IPS-18a (cell line): ENCODE data around the gene EPHA1.
A peak's percentile ranks its signal among the peaks of the same experiment; 100 is the strongest.

Source experiments
- H3K27ac ChIP-seq: one replicate; pipeline ENCODE4 v1.5.1; 2013; ENCODE audit warnings: low read length
- H3K27me3 ChIP-seq: one replicate; pipeline ENCODE4 v1.6.1; 2013; ENCODE audit warnings: mild to moderate bottlenecking, low read length; ENCODE audit not compliant: control insufficient read depth, insufficient read depth
- H3K36me3 ChIP-seq: one replicate; pipeline ENCODE4 v1.6.1; 2013; ENCODE audit warnings: low read depth, low read length; ENCODE audit not compliant: control insufficient read depth
- H3K4me1 ChIP-seq: one replicate; pipeline ENCODE4 v1.6.1; 2013; ENCODE audit warnings: low read depth, low read length; ENCODE audit not compliant: control insufficient read depth
- H3K4me3 ChIP-seq: one replicate; pipeline ENCODE4 v1.5.1; 2013; ENCODE audit warnings: low read length
- H3K9ac ChIP-seq: one replicate; pipeline ENCODE4 v1.6.1; 2013; ENCODE audit warnings: mild to moderate bottlenecking, low read length, moderate library complexity
- H3K9me3 ChIP-seq: one replicate; pipeline ENCODE4 v1.6.1; 2013; ENCODE audit warnings: low read depth, low read length; ENCODE audit not compliant: control insufficient read depth

EPHA1 gene

DNA sequence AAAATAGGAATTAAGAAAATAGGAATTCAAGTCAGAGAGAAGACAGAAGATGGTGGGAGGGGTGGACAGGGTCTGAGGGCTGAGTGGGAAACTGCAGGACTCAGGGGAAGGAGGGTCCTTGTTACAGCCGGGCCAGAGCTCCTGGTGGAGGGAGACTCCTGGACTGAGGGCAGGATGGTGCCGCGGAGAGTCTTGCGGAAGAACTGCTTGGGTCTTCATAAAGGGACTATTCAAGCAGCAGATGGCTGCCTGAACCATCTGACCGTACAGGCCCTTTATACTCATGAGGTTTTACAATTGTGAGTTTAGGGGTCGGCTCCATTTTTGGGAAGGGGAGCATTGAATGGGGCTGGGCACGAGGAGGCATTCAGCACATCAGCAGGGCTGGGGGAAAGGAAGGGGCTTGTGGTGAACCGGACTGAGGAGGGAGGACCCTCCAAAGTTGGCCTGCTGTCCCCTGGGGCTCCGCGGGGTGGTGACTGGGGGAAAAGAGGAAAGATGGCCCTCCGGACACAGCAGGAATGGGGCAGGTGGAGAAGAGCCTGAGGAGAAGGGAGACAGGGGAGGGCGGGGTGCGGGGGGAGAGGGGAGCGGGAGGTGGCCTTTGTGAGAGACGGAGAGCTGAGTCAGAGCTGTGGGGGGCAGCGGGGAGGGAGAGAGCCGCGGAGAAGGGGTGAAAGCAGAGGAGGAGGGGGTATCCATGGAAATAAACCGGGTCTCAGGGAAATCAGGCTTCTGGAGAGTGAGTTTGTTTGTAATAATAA is 47.7 kb downstream of the EPHA1 start:
- Histone ChIP-seq H3K36me3 (peaks cover 18% of the 10 kb centered on the region), H3K4me1 (peaks cover 13% of the 10 kb centered on the region), H3K27me3 (peaks cover 18% of the 10 kb centered on the region), H3K27ac (no peak overlapping the region), H3K4me3 (peak overlapping the region; percentile 68), H3K9ac (no peak overlapping the region), H3K9me3 (no peaks in the 10 kb centered on the region)

DNA sequence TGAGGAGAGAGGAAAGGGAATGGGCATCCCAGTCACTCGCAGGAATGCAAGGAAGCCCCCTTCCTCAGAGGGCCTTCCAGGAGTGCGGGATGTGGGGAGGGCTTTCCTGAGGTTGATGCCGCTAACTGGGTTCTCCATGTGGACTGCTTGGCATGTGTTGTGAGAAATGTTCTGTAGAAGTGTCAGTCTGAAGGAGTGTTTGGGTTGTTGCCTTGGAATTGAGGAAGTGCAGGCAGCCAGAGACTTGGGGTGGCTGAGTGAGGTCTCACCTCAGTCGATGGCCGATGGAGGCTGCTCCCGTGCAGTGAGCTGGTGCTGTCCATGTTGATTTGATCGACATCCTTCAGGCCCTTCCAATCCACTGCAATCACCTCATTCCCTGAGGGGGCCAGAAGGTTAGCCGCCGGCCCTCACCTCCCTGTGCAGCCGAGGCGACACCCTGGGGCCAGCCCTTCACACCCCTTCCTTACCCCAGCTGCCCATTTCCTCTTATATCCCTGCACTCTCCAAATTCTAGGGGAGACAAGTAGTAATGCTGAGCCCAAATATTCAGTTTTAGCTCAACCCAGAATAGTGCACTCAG is 48.8 kb downstream of the EPHA1 start:
- Histone ChIP-seq H3K9ac (no peak overlapping the region), H3K27ac (no peak overlapping the region), H3K27me3 (peaks cover 18% of the 10 kb centered on the region), H3K4me3 (no peak overlapping the region), H3K9me3 (no peaks in the 10 kb centered on the region), H3K4me1 (peaks cover 13% of the 10 kb centered on the region), H3K36me3 (peaks cover 18% of the 10 kb centered on the region)

DNA sequence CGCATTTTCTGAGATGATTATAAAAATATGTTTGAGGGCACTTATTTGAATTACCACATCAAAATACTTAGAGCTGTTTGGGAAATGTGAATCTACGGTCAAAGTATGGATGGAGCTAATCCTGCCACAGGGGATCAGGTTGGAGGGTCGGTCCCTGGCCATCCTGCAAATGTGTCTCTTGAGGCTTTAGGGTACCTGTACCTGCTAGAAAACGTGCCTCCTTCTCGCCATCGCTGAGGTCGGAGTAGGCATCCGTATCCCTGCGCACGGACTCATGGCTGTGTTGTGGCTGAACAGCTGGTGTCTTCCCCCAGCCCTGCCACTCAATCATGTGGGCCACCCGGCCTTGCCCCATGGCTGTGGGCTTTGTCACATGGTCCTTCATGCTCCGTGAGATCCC is 50.0 kb downstream of the EPHA1 start:
- H3K9me3 ChIP-seq, result no peaks in the 10 kb centered on the region
- no peak overlapping the region for H3K27ac ChIP-seq
- peaks cover 13% of the 10 kb centered on the region for H3K4me1 ChIP-seq
- no peak overlapping the region for H3K9ac ChIP-seq
- H3K36me3 ChIP-seq, result peaks cover 18% of the 10 kb centered on the region
- H3K4me3 ChIP-seq, result no peak overlapping the region
- H3K27me3 ChIP-seq, result peaks cover 8% of the 10 kb centered on the region

DNA sequence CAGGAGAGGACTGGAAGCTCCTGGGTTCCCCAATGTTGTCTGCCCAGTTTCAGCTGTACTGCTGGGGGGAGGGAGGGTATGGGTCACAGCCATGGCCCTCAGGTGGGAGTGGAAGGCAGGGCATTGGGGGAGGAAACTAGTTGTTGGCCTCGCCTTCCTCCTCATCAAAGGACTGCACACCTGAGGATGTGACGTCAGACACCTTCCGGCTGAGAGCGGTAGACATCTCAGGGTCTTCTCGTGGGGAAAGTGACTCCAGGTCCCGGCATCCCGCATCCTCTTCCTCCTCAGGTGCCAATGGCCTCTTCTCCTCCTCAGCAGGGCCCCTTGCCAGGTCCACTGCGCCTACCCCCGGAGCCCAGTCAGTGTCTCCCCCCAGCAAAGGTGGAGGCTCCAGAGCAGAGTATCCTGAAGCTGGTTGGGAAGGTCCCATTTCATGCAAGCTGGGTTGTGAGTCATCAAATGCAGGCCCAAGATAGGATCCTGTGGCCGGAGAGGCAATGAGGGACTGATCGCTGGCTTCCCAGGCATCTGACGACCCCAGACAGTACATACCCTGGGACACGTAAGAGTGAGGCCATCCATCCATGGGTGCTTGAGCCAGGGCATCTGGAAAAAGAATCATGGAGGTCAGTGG is 52.1 kb downstream of the EPHA1 start:
- Histone ChIP-seq H3K9me3 (no peaks in the 10 kb centered on the region), H3K4me3 (no peak overlapping the region), H3K4me1 (peaks cover 12% of the 10 kb centered on the region), H3K9ac (no peak overlapping the region), H3K36me3 (peaks cover 18% of the 10 kb centered on the region), H3K27ac (no peak overlapping the region), H3K27me3 (no peaks in the 10 kb centered on the region)

DNA sequence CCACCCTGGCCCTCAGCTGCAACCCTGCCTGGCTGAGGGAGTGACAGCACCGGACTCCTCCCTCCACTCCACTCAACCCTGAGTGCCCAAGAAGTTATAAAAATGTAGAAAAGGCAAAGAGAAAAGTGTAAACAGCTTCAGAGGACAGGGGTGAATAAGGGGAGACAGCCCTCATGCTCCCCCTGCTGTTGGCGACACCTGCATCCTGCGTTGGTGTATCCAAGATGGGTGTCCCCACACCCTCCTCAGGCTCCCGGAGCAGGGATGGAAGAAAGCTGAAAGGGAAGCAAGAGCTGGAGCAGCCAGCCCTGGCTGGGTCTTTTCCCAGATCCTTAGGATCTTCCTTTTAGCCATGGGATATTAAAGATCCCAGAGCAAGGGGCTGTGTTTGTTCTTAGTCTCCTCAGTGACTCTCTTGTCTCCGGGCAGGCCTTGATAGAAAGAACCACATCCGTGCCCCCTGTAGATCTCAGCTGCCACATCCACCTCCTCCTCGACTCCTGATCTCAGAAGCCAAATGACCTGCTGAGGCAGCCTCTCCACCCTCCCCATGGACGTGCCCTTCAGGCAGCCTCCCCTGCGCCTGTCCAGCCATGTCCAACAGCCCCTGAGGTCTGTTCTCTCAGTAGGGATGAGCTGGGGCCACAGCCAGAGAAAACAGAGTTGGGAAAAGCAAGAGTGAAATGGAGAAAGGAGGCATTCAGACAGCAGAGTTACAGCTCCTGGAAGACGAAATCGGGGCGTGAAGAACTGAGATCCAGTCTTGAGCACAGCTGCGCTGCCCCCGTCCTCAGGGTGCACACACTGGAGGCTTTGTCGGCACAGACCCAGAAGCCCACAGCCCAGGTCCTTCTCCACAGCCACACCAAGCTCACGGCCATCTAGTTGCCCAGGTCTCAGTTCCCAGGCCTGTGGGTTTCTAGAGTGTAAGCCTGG is 52.9 kb downstream of the EPHA1 start:
- Histone ChIP-seq H3K4me1 (peaks cover 9% of the 10 kb centered on the region), H3K9ac (no peak overlapping the region), H3K4me3 (no peak overlapping the region), H3K27ac (no peak overlapping the region), H3K27me3 (no peaks in the 10 kb centered on the region), H3K36me3 (peaks cover 18% of the 10 kb centered on the region), H3K9me3 (no peaks in the 10 kb centered on the region)

DNA sequence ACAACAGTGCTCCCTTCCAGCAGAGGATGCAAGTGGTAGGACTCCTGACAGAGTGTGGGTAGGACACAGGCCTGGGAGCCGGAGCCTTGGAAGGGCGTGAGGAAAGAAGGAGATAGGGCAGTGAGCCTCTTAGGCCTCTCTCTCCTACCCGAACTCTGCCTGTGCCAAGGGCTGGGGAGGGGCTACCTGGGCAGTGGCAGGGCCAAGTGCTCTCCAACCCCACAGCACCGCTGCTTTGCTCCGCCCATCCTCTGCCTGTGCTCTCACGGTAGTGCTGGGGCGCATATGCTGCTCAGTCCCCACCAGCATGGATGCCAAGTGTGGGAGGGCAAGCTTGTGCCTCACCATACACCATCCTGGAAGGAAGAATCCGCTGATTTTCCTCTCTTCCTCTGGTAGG is 53.7 kb downstream of the EPHA1 start:
- H3K27me3 ChIP-seq, result no peaks in the 10 kb centered on the region
- H3K27ac ChIP-seq, result no peak overlapping the region
- H3K9me3 ChIP-seq, result no peaks in the 10 kb centered on the region
- H3K4me1 ChIP-seq, result peaks cover 4% of the 10 kb centered on the region
- H3K4me3 ChIP-seq, result no peak overlapping the region
- peaks cover 18% of the 10 kb centered on the region for H3K36me3 ChIP-seq
- H3K9ac ChIP-seq, result no peak overlapping the region

DNA sequence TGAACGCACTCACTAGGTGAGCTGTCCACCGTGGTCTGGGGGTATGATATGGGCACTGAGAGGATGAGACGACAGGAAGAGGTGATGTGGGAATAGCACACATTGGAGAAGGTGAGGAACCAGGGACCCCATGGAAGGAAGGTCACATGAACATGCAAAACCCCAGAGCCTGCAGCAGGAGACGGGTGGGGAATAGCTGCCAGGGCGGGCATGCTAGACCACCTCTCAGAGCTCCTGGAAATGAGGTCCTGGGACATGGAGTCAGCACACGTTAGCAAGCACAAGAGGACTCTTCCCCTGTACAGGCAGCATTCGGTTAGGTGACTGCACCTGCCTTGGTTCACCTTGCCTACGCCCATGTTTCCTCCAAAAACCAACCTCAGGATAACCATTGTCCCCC is 54.3 kb downstream of the EPHA1 start:
- H3K9me3 ChIP-seq, result no peaks in the 10 kb centered on the region
- H3K27me3 ChIP-seq, result no peaks in the 10 kb centered on the region
- peaks cover 18% of the 10 kb centered on the region for H3K36me3 ChIP-seq
- no peak overlapping the region for H3K27ac ChIP-seq
- H3K4me3 ChIP-seq, result no peak overlapping the region
- H3K4me1 ChIP-seq, result peaks cover 4% of the 10 kb centered on the region
- H3K9ac ChIP-seq, result no peak overlapping the region

DNA sequence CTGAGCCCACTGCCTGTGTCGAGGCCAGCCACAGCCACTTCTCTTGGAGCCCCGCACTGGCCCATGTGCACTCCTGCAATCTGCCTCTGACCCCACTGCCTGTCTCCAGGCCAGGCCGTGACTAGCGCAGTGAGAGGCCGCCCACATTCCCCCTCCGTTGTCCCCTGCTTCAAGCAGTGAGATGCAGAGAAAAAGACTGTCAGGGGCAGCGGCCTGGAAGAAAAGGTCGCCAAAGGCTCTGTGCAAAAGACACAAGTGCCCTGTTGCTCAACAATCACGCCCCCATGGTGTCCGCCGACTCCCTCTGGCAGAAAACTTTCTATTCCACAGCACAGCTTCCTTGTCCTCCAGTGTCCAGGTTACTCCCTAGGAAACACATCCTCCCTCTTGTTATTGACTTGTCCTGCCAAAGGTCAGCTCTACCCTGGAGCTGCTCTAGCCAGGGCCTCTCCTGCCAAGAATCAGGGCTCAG is 56.1 kb downstream of the EPHA1 start:
- no peak overlapping the region for H3K4me3 ChIP-seq
- H3K27me3 ChIP-seq, result no peaks in the 10 kb centered on the region
- H3K9ac ChIP-seq, result no peak overlapping the region
- H3K4me1 ChIP-seq, result peaks cover 4% of the 10 kb centered on the region
- H3K27ac ChIP-seq, result no peak overlapping the region
- H3K36me3 ChIP-seq, result peaks cover 6% of the 10 kb centered on the region
- no peaks in the 10 kb centered on the region for H3K9me3 ChIP-seq

DNA sequence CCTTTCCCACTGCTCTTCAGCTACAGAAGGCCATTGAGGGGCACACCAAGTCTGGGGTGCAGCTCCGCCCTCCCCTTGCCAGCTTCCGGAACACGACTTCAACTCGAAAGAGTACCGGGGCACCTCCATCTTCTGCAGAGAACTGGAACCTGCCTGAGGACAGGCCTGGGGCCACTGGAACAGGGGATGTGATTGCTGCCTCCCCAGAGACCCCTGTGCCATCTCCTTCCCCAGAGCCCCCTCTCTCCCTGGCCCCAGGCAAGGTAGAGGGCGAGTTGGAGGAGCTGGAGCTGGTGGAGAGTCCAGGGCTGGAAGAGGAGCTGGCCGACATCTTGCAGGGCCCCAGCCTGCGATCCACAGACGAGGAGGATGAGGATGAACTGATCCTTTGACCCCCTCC is 57.1 kb downstream of the EPHA1 start:
- Histone ChIP-seq H3K9ac (no peak overlapping the region), H3K4me1 (peaks cover 4% of the 10 kb centered on the region), H3K9me3 (no peaks in the 10 kb centered on the region), H3K27ac (no peak overlapping the region), H3K4me3 (no peak overlapping the region), H3K27me3 (peaks cover 4% of the 10 kb centered on the region), H3K36me3 (no peaks in the 10 kb centered on the region)

DNA sequence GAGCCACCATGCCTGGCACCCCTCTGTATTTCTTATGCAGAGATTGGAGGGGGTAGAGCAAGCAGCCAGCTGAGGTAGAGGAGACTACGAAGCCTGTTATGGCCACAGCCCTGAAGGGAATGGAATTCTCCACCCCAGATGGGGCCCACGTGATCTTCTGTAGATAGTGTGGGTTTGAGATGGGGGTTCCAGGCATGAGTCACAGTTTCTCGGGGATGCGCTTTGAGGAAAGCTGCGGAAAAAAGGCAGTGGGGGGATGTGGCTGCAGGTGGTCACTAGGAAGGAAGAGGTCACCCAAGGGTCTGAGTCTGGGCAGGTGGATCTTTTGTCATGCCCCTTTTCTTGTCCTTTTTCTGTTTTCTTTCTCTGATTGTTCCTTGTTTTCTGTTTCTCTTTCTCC is 57.6 kb downstream of the EPHA1 start:
- Histone ChIP-seq H3K4me3 (no peak overlapping the region), H3K9me3 (no peaks in the 10 kb centered on the region), H3K27ac (no peak overlapping the region), H3K4me1 (peaks cover 4% of the 10 kb centered on the region), H3K27me3 (peaks cover 10% of the 10 kb centered on the region), H3K9ac (no peak overlapping the region), H3K36me3 (no peaks in the 10 kb centered on the region)

DNA sequence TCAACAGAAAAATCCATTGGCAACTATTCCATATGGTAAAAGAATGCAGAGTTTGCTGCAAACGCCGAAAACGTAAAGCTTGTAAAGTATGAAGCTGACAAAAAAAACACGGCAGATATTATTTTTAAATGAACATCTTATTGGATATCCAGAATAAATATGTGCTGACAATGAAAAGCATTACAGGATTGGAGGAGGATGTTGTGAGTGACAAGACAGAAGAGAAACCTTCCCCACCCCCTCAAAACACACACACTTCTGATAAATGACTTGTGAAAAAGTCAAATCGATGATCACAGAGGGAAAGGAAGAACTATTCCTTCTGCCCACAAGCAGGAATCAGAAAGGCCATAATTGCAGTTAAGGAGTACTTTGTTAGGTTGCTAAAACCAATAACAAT is 60.7 kb downstream of the EPHA1 start:
- Histone ChIP-seq H3K9ac (no peak overlapping the region), H3K4me1 (peaks cover 4% of the 10 kb centered on the region), H3K4me3 (no peak overlapping the region), H3K27me3 (peaks cover 14% of the 10 kb centered on the region), H3K27ac (no peak overlapping the region), H3K9me3 (no peaks in the 10 kb centered on the region), H3K36me3 (no peaks in the 10 kb centered on the region)
